Measurements from ENCODE around the gene RAB43.
"Not testable (repeated sequence)": the region's sequence is repeated elsewhere in the genome, so short reads cannot be mapped to it uniquely, and the experiment has no call there.

RAB43 gene

GRCh38 chr3:129121792-129122411 lies at the start of gene RAB43:
RAB43 (minus strand) TSS chr3:129121804; CDS start chr3:129121489, 315 bp downstream.
- no peak for FAIRE-seq

DNA sequence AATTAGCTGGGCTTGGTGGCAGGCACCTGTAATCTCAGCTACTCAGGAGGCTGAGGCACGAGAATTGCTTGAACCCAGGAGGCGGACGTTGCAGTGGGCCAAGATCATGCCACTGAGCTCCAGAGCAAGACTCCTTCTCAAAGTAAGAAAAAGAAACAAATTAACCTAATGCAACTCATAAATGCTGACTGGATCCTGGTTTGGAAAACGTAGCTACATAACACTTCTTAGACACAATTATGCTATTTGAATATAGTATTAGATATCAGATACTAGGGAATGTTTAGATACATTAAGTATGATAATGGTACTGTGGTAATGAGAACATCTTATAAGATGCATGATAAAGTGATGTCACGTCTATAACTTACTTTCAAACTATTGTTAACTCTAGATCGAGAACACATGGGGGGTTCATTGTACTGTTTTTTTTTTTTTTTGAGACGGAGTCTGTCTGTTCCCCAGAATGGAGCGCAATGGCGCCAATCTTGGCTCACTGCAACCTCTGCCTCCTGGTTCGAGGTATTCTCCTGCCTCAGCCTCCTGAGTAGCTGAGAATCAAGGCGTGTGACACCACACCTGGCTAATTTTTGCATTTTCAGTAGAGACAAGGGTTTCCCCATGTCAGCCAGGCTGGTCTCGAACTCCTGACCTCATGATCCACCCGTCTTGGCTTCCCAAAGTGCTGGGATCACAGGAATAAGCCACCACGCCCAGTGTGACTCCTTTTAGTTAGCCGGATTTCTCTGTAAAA lies 45.2 kb upstream of the RAB43 start:
- no peak for FAIRE-seq

- FAIRE-seq = not testable (repeated sequence)
Observed at GRCh38 chr3:129165594-129165993, 44.0 kb upstream of the RAB43 start.

DNA sequence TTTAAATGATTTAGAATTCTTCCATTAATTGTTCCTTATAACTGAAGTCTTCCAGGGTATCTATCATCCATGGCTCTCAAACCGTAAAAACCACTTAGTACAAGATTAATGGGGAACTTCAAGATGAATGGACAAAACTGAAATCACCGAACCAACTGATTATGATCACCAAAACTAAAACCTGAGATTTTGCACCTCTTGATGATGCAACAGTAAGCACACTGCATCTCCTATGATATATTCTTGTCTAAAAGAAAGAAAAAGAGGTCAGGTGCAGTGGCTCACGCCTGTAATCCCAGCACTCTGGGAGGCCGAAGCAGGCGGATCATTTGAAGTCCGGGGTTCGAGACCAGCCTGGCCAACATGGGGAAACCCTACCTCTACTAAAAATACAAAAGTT lies 42.9 kb upstream of the RAB43 start:
- no peak for FAIRE-seq

- FAIRE-seq = no peak
Observed at GRCh38 chr3:129162729-129163579, 41.4 kb upstream of the RAB43 start.

GRCh38 chr3:129161860-129162271 lies 40.3 kb upstream of the RAB43 start:
- FAIRE-seq = no peak

- FAIRE-seq = no peak
Observed at GRCh38 chr3:129160891-129161859, 39.6 kb upstream of the RAB43 start, which contains the start of gene ISY1. ISY1 (minus strand) TSS chr3:129161063; CDS start chr3:129160975, 88 bp downstream.

DNA sequence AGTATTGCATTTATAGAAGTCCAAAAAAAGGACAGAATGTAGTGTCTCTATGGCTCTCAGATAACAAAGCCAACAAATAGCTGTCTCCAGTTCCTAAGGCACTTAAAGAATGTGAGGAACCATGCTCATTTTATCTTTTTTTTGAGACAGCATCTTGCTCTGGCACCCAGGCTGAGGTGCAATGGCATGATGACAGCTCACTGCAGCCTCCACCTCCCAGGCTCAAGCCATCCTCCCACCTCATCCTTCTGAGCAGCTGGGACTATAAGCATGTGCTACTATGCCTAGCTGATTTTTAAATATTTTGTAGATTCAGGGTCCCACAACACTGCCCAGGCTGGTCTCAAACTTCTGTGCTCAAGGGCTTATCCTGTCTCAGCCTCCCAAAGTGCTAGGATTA lies 23.2 kb upstream of the RAB43 start:
- FAIRE-seq = no peak

DNA sequence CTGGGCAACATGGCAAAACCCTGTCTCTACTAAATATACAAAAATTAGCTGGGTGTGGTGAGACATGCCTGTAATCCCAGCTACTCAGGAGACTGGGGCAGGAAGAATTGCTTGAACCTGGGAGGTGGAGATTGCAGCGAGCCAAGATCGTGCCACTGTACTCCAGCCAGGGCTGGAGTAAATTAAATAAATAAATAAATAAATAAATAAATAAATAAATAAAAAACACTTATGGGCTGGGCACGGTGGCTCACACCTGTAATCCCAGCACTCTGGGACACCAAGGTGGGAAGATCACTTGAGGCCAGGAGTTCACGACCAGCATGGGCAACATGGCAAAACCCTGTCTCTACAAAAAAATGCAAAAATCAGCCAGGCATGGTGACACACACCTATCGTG lies 19.4 kb upstream of the RAB43 start:
- FAIRE-seq = not testable (repeated sequence)

- no peak for FAIRE-seq
Observed at GRCh38 chr3:129139911-129140310, 18.3 kb upstream of the RAB43 start.

DNA sequence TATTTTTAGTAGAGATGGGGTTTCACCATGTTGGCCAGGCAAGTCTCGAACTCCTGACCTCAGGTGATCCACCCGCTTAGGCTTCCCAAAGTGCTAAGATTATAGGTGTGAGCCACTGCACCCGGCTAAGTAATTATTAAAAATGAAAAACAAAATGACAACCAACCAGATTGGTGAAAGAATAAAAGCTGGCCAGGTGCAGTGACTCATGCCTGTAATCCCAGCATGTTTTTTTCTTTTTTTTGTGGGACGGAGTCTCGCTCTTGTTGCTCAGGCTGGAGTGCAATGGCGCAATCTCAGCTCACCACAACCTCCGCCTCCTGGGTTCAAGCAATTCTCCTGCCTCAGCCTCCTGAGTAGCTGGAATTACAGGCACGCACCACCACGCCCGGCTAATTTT lies 14.7 kb upstream of the RAB43 start:
- FAIRE-seq = not testable (repeated sequence)

DNA sequence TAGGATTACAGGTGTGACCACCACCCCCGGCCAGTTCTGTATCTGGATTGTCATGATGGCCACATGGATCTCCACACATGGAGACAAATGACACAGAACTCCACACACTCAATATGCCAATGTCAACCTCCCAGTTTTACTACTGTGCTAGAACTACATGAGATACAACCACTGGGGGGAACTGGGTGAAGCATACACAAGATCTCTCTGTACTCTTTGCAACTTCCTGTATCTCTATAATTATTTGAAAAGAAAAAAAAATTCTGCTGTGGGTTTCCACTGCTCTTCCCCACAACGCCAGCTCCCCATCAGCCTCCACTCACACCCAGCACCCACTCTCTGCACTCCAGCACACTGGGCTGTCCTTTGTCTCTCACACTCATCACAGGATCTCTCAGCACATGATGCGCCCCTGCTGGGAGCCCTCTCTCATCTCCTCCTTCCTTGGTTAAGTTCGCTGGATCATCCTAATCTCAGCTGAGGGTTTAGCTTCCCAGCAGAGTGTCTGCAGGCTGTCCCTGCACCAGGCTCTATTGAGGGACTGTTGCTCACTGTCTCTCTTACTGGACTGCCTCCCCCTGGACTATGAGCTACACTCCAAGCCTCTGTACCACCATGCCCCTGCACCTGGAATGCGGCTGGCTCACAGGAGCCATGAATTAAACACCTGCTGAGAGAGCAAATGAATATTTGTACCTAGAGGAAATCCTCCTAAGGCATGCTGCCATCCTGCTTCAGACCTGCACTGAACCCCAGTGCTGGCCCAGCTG lies 10.7 kb upstream of the RAB43 start:
- no peak for FAIRE-seq

DNA sequence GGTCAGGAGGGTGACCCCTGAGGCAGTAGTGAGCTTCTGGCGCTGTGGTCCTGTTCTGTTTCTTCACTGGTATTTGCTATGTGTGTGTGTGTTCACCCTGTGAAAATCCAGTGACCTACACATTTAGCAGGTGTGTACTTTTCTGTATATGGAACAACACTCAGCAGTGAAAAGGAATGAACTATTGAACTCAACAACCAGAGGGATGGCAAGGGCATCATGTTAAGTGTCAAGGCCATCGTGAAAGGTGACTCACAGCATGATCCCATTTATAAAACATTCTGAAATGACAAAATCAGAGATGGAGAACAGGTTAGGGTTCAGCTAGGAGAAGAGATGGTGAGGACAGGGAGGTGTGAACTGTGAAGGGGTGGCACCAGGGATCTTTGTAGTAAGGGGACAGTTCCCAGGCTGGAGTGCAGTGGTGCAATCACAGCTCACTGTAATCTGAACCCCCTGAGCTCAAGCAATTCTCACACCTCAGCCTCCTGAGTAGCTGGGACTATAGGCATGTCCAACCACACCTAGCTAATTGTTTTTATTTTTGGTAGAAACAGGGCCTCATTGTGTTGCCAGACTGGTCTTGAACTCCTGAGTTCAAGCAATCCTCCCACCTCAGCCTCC lies 10.0 kb upstream of the RAB43 start:
- FAIRE-seq = no peak

- FAIRE-seq = no peak
Observed at GRCh38 chr3:129130291-129130813, 8.7 kb upstream of the RAB43 start.

DNA sequence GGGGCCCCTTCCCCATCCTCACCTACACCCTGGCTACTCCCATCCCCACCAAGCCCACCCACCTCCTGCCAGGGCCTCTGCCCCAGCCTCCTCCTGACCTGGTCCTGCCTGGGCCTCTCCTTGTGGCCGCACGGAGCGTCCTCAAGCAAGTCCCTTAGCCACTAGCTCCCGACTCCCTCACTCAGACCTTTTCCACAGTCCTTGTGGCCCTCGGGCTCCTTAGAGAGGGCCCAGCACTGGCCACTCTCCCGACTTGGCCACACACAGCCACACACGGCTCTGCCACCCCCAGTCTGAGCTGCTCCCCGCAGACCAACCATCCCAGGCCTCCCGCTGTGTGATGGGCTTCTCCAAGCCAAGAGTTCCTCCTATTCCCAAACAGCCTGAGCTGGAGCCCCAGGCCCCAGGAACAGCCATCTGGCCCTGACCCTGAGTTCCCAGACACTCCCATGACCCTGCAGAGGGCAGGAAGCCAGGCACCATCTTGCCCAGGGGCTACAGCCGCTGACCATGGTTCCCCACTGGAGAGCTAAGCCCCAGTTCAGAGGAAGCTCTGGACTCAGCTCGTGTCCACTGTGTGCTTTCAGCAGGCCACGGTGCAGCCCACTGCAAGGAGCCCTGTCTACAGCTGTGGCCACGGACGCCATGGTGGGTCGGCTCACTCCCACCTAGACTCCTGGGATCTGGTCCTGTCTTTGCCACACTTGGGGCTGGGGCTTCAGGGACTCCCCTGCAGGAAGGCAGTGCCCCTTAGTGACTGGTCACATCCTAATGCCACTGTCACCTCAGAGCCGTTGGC lies 7.0 kb upstream of the RAB43 start:
- no peak for FAIRE-seq

DNA sequence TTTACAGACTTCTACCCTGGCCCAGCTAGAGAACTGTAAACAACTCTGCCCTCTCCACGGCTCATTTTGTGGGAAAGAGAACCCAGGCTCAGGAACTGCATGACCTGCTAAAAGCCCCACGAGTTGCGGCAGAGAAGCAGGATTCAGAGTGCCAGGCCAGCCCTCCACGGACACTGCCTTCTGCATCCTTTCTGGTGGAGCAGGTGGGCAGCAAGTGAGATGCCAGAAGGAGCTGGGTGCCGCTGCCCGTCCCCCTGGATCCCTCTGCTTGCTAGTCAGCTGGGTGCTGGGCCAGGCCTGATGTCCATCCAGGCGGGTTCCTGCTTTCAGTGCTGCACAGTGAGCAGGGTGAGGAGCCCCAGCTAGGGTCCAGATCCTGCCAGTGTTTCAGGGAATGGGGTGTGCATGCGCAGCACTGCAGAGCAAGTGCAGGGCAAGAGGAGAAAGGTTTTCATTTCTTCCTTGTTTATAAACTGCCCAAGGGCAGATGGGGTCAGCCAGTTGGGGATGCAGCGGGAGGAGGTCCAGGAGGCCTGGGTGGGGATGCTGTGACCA lies 5.2 kb upstream of the RAB43 start:
- no peak for FAIRE-seq

GRCh38 chr3:129123314-129124060 lies 1.9 kb upstream of the RAB43 start:
- no peak for FAIRE-seq

DNA sequence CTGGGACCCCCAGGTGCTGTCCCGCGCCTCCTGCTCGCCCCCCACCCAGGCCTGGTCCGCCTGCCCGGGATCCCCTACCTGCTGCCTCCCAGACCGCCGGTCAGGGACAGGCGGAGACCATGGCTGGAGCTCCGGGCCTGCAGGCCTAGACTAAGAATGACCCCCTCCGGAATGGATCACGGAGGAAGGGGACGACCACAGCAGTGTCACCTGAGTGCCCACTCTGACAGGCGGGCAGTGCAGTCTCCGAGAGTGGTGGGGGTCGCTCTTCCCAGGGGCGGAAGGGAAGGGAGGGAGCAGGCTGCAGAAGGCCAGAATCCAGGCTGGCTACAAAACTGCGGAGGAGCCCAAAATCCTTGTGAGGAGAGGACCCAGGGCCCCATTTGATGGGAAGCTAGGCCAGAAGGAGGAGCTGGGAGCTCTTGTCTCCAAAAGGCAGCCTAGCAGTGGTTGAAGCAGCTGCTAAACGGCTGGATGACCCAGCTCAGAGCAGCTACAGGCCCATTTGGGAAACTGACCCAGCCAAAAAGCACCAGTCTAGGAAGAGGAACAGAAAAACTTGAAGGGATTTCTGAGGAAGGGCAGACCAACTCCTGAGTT lies 908 bp upstream of the RAB43 start:
- FAIRE-seq = no peak

Measured in islet of Langerhans (tissue), 1 donor.